C4-2B (cell line): ENCODE data around the gene CCDC148.

Experiments used
- CTCF ChIP-seq: fragments of 450-650 bp; conservative IDR thresholded peaks from 2 replicates; pipeline ENCODE4 v1.5.1; 2017; ENCODE audit warnings: mild to moderate bottlenecking
- ZFX ChIP-seq: fragments of 450-650 bp; IDR thresholded peaks from 2 replicates; pipeline ENCODE4 v1.6.1; 2017

- TF ChIP-seq CTCF (no peak), ZFX (no peak)
Measured at GRCh38 chr2:158243392-158243791, 213.2 kb downstream of the CCDC148 start.
